Skeletal muscle tissue (tissue), 4 donors: ENCODE results near the gene MCM10. TPM values are rescaled to one million over a fixed set of nuclear protein-coding genes. Genes with fewer than 3 reads are reported as not detected.

Source experiments
- H3K27ac ChIP-seq: one replicate; pipeline ENCODE4 v1.7.0; 2013; ENCODE audit warnings: mild to moderate bottlenecking, low read depth, low read length, inconsistent platforms
- H3K27me3 ChIP-seq, 3 donors: one replicate each; pipeline ENCODE4 v1.7.0; 2013; ENCODE audit warnings: low read length in 3 of 3; ENCODE audit not compliant: control insufficient read depth in 3 of 3, insufficient read depth in 3 of 3
- H3K36me3 ChIP-seq, 3 donors: one replicate each; pipeline ENCODE4 v1.7.0; 2013; ENCODE audit warnings: low read length in 3 of 3; ENCODE audit not compliant: control insufficient read depth in 3 of 3, insufficient read depth in 3 of 3
- H3K4me1 ChIP-seq, 3 donors: one replicate each; pipeline ENCODE4 v1.7.0; 2013; ENCODE audit warnings: low read length in 3 of 3, mild to moderate bottlenecking in 3 of 3; ENCODE audit not compliant: control insufficient read depth in 3 of 3, insufficient read depth in 3 of 3
- H3K4me3 ChIP-seq, 3 donors: one replicate each; pipeline ENCODE4 v1.7.0; 2013; ENCODE audit warnings: low read length in 3 of 3
- H3K9ac ChIP-seq, 3 donors: one replicate each; pipeline ENCODE4 v1.7.0; 2013; ENCODE audit warnings: low read length in 3 of 3, mild to moderate bottlenecking in 3 of 3, moderate library complexity in 2 of 3, low read depth in 1 of 3
- H3K9me3 ChIP-seq, 3 donors: one replicate each; pipeline ENCODE4 v1.7.0; 2013; ENCODE audit warnings: low read length in 3 of 3; ENCODE audit not compliant: control insufficient read depth in 3 of 3
- total RNA-seq: library from RNA; depleted of rRNA; stranded (reverse); fragments of >200 nt; gene quantifications from one replicate; pipeline ENCODE4 v1.2.3, GENCODE V29; 2014
- donor health status: Osteomylitis.

The MCM10 gene
- 4.2 TPM for total RNA-seq

- peaks cover 4 to 13% (median 8%) of the 10 kb centered on the region in 3 donors for H3K4me1 ChIP-seq
- peak within 1 kb of the TSS; percentile 62 to 74 (median 69) for H3K4me3 ChIP-seq
- H3K36me3 ChIP-seq = no peaks in the 10 kb centered on the region
- no peaks in the 10 kb centered on the region for H3K27me3 ChIP-seq
- no peak within 1 kb of the TSS for H3K27ac ChIP-seq
- H3K9me3 ChIP-seq = no peaks in the 10 kb centered on the region
- peak within 1 kb of the TSS in 2 of 3 donors; percentile 28 to 40 for H3K9ac ChIP-seq
Observed at GRCh38 chr10:13160934-13161856, at the start of gene MCM10. MCM10 (plus strand) TSS chr10:13161558; CDS start chr10:13164203, 2,645 bp downstream.

- H3K36me3 ChIP-seq = peaks cover 42 to 50% (median 48%) of the 10 kb centered on the region in 3 donors
- H3K9me3 ChIP-seq = no peaks in the 10 kb centered on the region
- H3K9ac ChIP-seq = no peak overlapping the region
- no peak overlapping the region for H3K4me3 ChIP-seq
- H3K27me3 ChIP-seq = no peaks in the 10 kb centered on the region
- peaks cover 24 to 36% (median 29%) of the 10 kb centered on the region in 3 donors for H3K4me1 ChIP-seq
- H3K27ac ChIP-seq = no peak overlapping the region
Observed at GRCh38 chr10:13113544-13113943, 47.8 kb upstream of the MCM10 start.

GRCh38 chr10:13115832-13116803 lies 45.2 kb upstream of the MCM10 start:
- Histone ChIP-seq H3K36me3 (peaks cover 34 to 54% (median 40%) of the 10 kb centered on the region in 3 donors), H3K27ac (peak overlapping the region; percentile 92), H3K27me3 (no peaks in the 10 kb centered on the region), H3K4me1 (peaks cover 34 to 48% (median 42%) of the 10 kb centered on the region in 3 donors), H3K9ac (peak overlapping the region; percentile 23 to 54 (median 47)), H3K4me3 (peak overlapping the region in 2 of 3 donors; percentile 15 to 29), H3K9me3 (no peaks in the 10 kb centered on the region)

- Histone ChIP-seq H3K9me3 (no peaks in the 10 kb centered on the region), H3K9ac (peak overlapping the region; percentile 54 to 71 (median 69)), H3K27ac (peak overlapping the region; percentile 92), H3K27me3 (no peaks in the 10 kb centered on the region), H3K4me1 (peaks cover 40 to 53% (median 48%) of the 10 kb centered on the region in 3 donors), H3K4me3 (peak overlapping the region in 2 of 3 donors; percentile 36 to 39), H3K36me3 (peaks cover 26 to 52% (median 42%) of the 10 kb centered on the region in 3 donors)
Observed at GRCh38 chr10:13117841-13118783, 43.2 kb upstream of the MCM10 start.

- Histone ChIP-seq H3K9me3 (no peaks in the 10 kb centered on the region), H3K27me3 (no peaks in the 10 kb centered on the region), H3K4me1 (peaks cover 40 to 50% (median 48%) of the 10 kb centered on the region in 3 donors), H3K27ac (peak overlapping the region; percentile 92), H3K9ac (peak overlapping the region; percentile 54 to 71 (median 69)), H3K36me3 (peaks cover 27 to 53% (median 42%) of the 10 kb centered on the region in 3 donors), H3K4me3 (peak overlapping the region in 2 of 3 donors; percentile 36 to 39)
Observed at GRCh38 chr10:13118784-13119410, 42.5 kb upstream of the MCM10 start.

GRCh38 chr10:13120786-13121499 lies 40.4 kb upstream of the MCM10 start:
- Histone ChIP-seq H3K27ac (peak overlapping the region; percentile 29), H3K9me3 (no peaks in the 10 kb centered on the region), H3K9ac (no peak overlapping the region), H3K4me1 (peaks cover 38 to 45% (median 44%) of the 10 kb centered on the region in 3 donors), H3K27me3 (no peaks in the 10 kb centered on the region), H3K4me3 (no peak overlapping the region), H3K36me3 (peaks cover 36 to 69% (median 60%) of the 10 kb centered on the region in 3 donors)

GRCh38 chr10:13121500-13121854 lies 39.9 kb upstream of the MCM10 start:
- H3K9me3 ChIP-seq = no peaks in the 10 kb centered on the region
- no peak overlapping the region for H3K9ac ChIP-seq
- H3K27ac ChIP-seq = no peak overlapping the region
- H3K4me3 ChIP-seq = no peak overlapping the region
- H3K27me3 ChIP-seq = no peaks in the 10 kb centered on the region
- peaks cover 33 to 40% (median 39%) of the 10 kb centered on the region in 3 donors for H3K4me1 ChIP-seq
- H3K36me3 ChIP-seq = peaks cover 34 to 71% (median 58%) of the 10 kb centered on the region in 3 donors

GRCh38 chr10:13136651-13137050 lies 24.7 kb upstream of the MCM10 start:
- Histone ChIP-seq H3K4me1 (no peaks in the 10 kb centered on the region), H3K27ac (no peak overlapping the region), H3K36me3 (peaks cover 68 to 83% (median 74%) of the 10 kb centered on the region in 3 donors), H3K4me3 (no peak overlapping the region), H3K27me3 (no peaks in the 10 kb centered on the region), H3K9me3 (no peaks in the 10 kb centered on the region), H3K9ac (no peak overlapping the region)
